Stimulated activated naive B cell treated with anti-CD40 and anti-IgM and Interleukin-4, amounts not matched to agents 10 μg/mL and 1 μg/mL and 100 μg/mL, for 72 hours (primary cell): ENCODE results near the gene DBN1.
A peak's percentile ranks its signal among the peaks of the same experiment; 100 is the strongest.

Source experiments
- ATAC-seq, 2 donors: fragments of 150-1000 bp; cut with Tn5 transposase; replicated peaks; 2 replicates each; pipeline ENCODE4 v1.10.0; 2021; ENCODE audit warnings: moderate library complexity in 1 of 2
- DNase-seq: peaks from one replicate; pipeline ENCODE4 v3.0.0; 2021
- H3K27ac Mint-ChIP-seq: one replicate; pipeline ENCODE4 v1.8.0; 2022; ENCODE audit warnings: mild to moderate bottlenecking, mixed read lengths
- H3K27me3 Mint-ChIP-seq, 2 donors: one replicate each; pipeline ENCODE4 v1.8.0; 2022; ENCODE audit warnings: mixed read lengths in 2 of 2
- H3K36me3 Mint-ChIP-seq, 2 donors: one replicate each; pipeline ENCODE4 v1.8.0; 2022; ENCODE audit warnings: mixed read lengths in 2 of 2, mild to moderate bottlenecking in 1 of 2
- H3K4me1 Mint-ChIP-seq, 2 donors: one replicate each; pipeline ENCODE4 v1.8.0; 2022; ENCODE audit warnings: mixed read lengths in 2 of 2, mild to moderate bottlenecking in 1 of 2
- H3K4me3 Mint-ChIP-seq, 2 donors: one replicate each; pipeline ENCODE4 v1.8.0; 2022; ENCODE audit warnings: mild to moderate bottlenecking in 2 of 2, mixed read lengths in 2 of 2, moderate library complexity in 1 of 2
- H3K9me3 Mint-ChIP-seq, 2 donors: one replicate each; pipeline ENCODE4 v1.8.0; 2022; ENCODE audit warnings: mixed read lengths in 2 of 2, mild to moderate bottlenecking in 1 of 2

The DBN1 gene

DNA sequence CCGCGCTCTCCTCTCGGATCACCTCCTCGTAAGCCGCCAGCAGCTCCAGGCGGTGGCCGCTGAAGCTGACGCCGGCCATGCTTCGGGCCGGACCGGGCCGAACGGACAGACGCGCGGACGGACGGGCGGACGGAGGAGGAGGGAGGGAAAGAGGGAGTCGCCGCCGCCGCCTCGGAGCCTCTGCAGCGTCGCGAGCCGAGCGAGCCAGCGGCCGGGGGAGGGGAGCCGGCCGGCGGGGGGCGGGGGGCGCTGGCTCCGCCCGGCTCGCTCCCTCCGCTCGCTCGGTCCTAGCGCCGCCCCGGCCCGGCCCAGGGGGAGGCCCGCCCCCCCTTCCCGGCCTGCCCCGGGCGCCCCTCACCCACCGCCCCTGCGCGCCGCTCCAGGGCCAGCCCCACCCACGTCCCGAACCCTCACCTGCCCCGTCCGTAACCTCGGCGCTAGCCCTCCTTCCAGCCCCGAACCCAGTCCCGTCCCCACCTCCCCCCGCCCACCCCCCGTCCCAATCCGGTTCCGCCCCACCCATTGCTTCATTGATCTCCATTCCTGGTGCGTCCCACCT, at the start of gene DBN1:
Gene DBN1, minus strand, starts transcription at position 192 of the 559 bp plus-strand sequence. Its CDS starts 113 bp downstream, at position 79.
- H3K36me3 Mint-ChIP-seq = no peaks in the 10 kb centered on the region
- peaks cover 8 to 11% of the 10 kb centered on the region in 2 donors for H3K27me3 Mint-ChIP-seq
- H3K27ac Mint-ChIP-seq = peak within 1 kb of the TSS; percentile 11
- peak within 1 kb of the TSS; percentile 77 to 79 for H3K4me3 Mint-ChIP-seq
- H3K4me1 Mint-ChIP-seq = peaks cover 27 to 39% of the 10 kb centered on the region in 2 donors
- DNase-seq (no peak), ATAC-seq (peak; percentile 30 to 46)
- no peaks in the 10 kb centered on the region for H3K9me3 Mint-ChIP-seq

DNA sequence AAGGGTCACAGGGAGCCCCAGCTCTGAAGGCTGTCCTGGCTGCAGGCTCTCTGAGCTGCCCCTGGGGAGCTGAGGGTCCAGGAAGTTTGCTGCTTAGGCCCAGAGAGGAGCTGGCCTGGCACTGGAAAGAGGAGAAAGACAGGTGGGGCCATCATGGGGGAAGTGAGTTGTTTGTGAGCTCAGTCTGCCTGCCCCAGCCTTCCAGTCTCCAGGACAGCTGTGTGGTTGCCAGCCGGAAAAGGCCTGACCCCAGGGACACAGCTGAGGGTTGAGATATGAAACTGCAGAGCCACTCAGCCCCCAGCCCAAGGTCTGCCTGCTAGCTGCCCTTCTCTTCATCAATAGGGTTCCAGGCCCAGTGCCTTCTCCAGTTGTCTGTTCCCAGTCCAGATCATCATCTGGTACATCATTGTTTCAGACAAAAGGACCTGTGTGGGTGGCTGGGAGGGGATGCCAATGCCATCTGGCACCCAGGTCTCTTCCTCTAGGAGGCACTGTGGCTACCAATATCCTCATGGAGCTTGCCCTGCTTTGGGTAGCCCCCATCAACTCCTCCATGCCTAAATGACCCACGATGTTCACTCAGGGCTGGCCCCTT, 47.6 kb upstream of the DBN1 start:
- DNase-seq (no peak), ATAC-seq (no peak)
- H3K36me3 Mint-ChIP-seq = peaks cover 30 to 46% of the 10 kb centered on the region in 2 donors
- H3K9me3 Mint-ChIP-seq = no peaks in the 10 kb centered on the region
- peak overlapping the region; percentile 48 for H3K27ac Mint-ChIP-seq
- H3K27me3 Mint-ChIP-seq = no peaks in the 10 kb centered on the region
- peaks cover 32 to 44% of the 10 kb centered on the region in 2 donors for H3K4me1 Mint-ChIP-seq
- peak overlapping the region in 1 of 2 donors; percentile 32 for H3K4me3 Mint-ChIP-seq

DNA sequence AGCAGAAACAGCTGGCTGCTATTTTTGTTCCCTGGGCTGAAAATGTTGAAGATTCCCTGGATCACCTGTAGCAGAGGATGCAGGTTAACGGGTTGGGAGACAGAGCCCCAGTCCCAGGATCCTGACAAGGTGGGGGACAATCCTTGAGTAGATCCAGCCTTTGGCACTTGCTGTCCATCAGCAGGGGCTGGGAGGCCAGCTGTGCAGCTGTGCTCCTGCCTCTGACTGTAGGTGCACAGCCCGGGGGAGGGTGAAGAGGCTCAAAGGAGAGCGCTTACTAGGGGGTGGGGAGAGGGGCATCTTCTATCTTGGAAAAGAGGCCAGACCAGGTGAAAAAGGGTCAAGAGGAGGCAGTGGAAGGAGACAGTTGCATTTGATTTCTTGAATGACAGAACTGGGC, 46.8 kb upstream of the DBN1 start:
- Mint-ChIP-seq H3K9me3 (no peaks in the 10 kb centered on the region), H3K27me3 (no peaks in the 10 kb centered on the region), H3K36me3 (peaks cover 30 to 47% of the 10 kb centered on the region in 2 donors), H3K4me3 (no peak overlapping the region), H3K4me1 (peaks cover 39 to 52% of the 10 kb centered on the region in 2 donors), H3K27ac (peak overlapping the region; percentile 48)
- ATAC-seq (no peak), DNase-seq (no peak)

- no peak overlapping the region for H3K4me3 Mint-ChIP-seq
Measured at GRCh38 chr5:177519463-177520235, 46.2 kb upstream of the DBN1 start.

GRCh38 chr5:177516601-177517568, 43.5 kb upstream of the DBN1 start, which contains the start of gene DDX41:
DDX41 (minus strand) TSS chr5:177516961; CDS start chr5:177516945, 16 bp downstream.
- DNase-seq (peak; percentile 93), ATAC-seq (peak; percentile 88 to 91)
- H3K9me3 Mint-ChIP-seq = no peaks in the 10 kb centered on the region
- peak within 1 kb of the TSS; percentile 87 to 89 for H3K4me3 Mint-ChIP-seq
- peaks cover 46 to 62% of the 10 kb centered on the region in 2 donors for H3K36me3 Mint-ChIP-seq
- peaks cover 53 to 75% of the 10 kb centered on the region in 2 donors for H3K4me1 Mint-ChIP-seq
- H3K27me3 Mint-ChIP-seq = no peaks in the 10 kb centered on the region
- peak within 1 kb of the TSS; percentile 90 for H3K27ac Mint-ChIP-seq

More at GRCh38 chr5:177519463-177520235, 46.2 kb upstream of the DBN1 start:
- H3K27ac Mint-ChIP-seq = peak overlapping the region; percentile 84
- DNase-seq (no peak), ATAC-seq (no peak)
- H3K27me3 Mint-ChIP-seq = no peaks in the 10 kb centered on the region
- H3K9me3 Mint-ChIP-seq = no peaks in the 10 kb centered on the region
- peaks cover 39 to 58% of the 10 kb centered on the region in 2 donors for H3K4me1 Mint-ChIP-seq
- peaks cover 30 to 48% of the 10 kb centered on the region in 2 donors for H3K36me3 Mint-ChIP-seq

- peaks cover 47 to 60% of the 10 kb centered on the region in 2 donors for H3K36me3 Mint-ChIP-seq
- no peak for DNase-seq
- H3K4me3 Mint-ChIP-seq = peak overlapping the region; percentile 87 to 89
- H3K9me3 Mint-ChIP-seq = no peaks in the 10 kb centered on the region
- peaks cover 53 to 74% of the 10 kb centered on the region in 2 donors for H3K4me1 Mint-ChIP-seq
- H3K27ac Mint-ChIP-seq = peak overlapping the region; percentile 42
- ATAC-seq = no peak
- no peaks in the 10 kb centered on the region for H3K27me3 Mint-ChIP-seq
Measured at GRCh38 chr5:177515580-177515979, 42.1 kb upstream of the DBN1 start.

DNA sequence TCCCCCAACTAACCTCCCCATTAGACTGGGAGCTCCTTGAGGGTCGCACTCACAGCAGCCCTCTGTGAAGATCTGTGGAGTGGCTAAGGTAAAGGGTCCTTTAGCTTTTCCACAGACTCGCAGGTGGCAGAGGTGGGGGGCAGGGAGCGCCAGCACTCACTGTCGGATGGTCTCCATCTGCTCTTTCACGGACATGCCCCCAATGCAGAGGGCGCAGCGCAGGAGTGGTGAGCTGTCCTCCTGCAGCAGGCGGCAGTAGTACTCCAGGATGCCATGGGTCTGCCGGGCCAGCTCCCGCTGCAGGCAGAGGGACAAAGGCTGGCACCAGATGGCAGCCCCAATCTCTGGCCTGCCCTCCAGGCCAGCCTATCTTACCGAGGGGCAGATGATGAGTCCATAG, 41.1 kb upstream of the DBN1 start:
- no peaks in the 10 kb centered on the region for H3K27me3 Mint-ChIP-seq
- H3K36me3 Mint-ChIP-seq = peaks cover 44 to 60% of the 10 kb centered on the region in 2 donors
- peaks cover 53 to 74% of the 10 kb centered on the region in 2 donors for H3K4me1 Mint-ChIP-seq
- no peaks in the 10 kb centered on the region for H3K9me3 Mint-ChIP-seq
- no peak overlapping the region for H3K27ac Mint-ChIP-seq
- DNase-seq = no peak
- no peak for ATAC-seq
- no peak overlapping the region for H3K4me3 Mint-ChIP-seq

- Mint-ChIP-seq H3K27me3 (no peaks in the 10 kb centered on the region), H3K4me3 (no peak overlapping the region), H3K27ac (no peak overlapping the region), H3K9me3 (no peaks in the 10 kb centered on the region), H3K36me3 (peaks cover 54 to 66% of the 10 kb centered on the region in 2 donors), H3K4me1 (peaks cover 59 to 78% of the 10 kb centered on the region in 2 donors)
- DNase-seq (no peak), ATAC-seq (no peak)
Measured at GRCh38 chr5:177513500-177513899, 40.1 kb upstream of the DBN1 start.

GRCh38 chr5:177512736-177513380, 39.4 kb upstream of the DBN1 start:
- no peak for DNase-seq
- H3K36me3 Mint-ChIP-seq = peaks cover 57 to 68% of the 10 kb centered on the region in 2 donors
- no peak for ATAC-seq
- no peak overlapping the region for H3K4me3 Mint-ChIP-seq
- no peak overlapping the region for H3K27ac Mint-ChIP-seq
- H3K27me3 Mint-ChIP-seq = no peaks in the 10 kb centered on the region
- H3K9me3 Mint-ChIP-seq = no peaks in the 10 kb centered on the region
- H3K4me1 Mint-ChIP-seq = peaks cover 60 to 84% of the 10 kb centered on the region in 2 donors

DNA sequence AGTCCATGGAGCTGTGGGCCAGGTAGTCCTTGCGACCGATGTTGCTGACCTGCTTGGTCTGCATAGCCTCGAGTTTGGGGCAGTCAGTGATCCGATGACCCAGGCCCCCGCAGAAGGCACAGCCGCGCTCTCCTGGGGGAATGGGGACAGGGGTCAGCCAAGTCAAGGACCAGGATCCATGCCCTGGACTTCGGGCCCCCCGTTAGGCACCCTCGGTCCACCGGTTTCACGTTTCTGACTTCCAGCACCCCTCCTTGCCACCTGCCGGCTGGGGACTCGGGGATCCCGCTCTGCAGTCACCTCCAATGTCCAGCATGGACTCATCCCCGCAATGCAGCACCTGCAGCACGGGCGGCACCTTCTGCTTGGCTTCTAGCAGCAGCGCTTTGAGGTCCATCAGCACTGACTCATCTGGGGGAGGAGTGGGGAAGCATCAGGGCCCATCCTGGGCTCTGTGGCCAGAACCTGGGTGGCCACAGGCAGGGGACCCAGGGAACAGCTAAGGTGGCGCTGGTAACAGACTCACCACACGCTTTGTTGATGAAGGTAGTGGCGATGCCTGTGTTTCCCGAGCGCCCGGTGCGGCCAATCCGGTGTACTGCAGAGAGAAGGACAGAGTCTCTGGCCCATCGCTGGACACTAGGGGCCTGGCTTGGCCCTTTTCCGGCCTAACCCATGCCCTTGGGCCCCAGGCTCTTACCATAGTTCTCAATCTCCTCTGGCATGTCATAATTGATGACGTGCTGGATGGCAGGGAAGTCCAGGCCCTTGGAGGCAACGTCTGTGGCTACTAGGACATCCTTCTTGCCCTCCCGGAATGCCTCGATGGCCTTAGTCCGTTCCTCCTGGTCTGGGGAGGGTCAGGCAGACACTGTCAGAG, 38.6 kb upstream of the DBN1 start:
- peaks cover 69 to 87% of the 10 kb centered on the region in 2 donors for H3K4me1 Mint-ChIP-seq
- peaks cover 65 to 76% of the 10 kb centered on the region in 2 donors for H3K36me3 Mint-ChIP-seq
- no peak overlapping the region for H3K4me3 Mint-ChIP-seq
- ATAC-seq (no peak), DNase-seq (no peak)
- no peaks in the 10 kb centered on the region for H3K9me3 Mint-ChIP-seq
- H3K27ac Mint-ChIP-seq = peak overlapping the region; percentile 97
- no peaks in the 10 kb centered on the region for H3K27me3 Mint-ChIP-seq

DNA sequence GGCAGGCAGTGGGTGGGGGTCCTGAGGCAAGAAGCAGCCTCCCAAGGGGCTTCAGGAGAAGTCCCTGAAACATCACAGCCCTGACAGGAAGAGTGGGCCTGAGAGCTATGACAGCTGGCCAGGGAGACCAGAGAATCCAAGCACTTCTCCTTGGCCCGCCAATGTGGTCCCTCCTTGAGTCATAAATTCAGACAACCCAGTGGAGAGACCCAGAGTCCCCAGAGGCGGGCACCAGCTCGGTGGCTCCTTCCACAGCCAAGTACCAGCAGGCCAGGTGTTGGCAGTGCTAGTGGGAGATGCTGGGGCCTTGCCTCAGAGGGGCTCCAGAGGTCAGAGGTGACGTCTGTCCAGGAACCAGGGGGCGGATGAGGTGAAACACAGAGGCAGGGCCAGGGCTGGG, 37.7 kb upstream of the DBN1 start:
- Mint-ChIP-seq H3K9me3 (no peaks in the 10 kb centered on the region), H3K27me3 (no peaks in the 10 kb centered on the region), H3K4me3 (peak overlapping the region; percentile 90 to 94), H3K36me3 (peaks cover 63 to 73% of the 10 kb centered on the region in 2 donors), H3K27ac (peak overlapping the region; percentile 97), H3K4me1 (peaks cover 64 to 83% of the 10 kb centered on the region in 2 donors)
- peak in 1 of 2 donors; percentile 9 for ATAC-seq
- no peak for DNase-seq

- peak overlapping the region; percentile 97 for H3K27ac Mint-ChIP-seq
- ATAC-seq (peak; percentile 50 to 56), DNase-seq (no peak)
- peaks cover 62 to 69% of the 10 kb centered on the region in 2 donors for H3K36me3 Mint-ChIP-seq
- H3K27me3 Mint-ChIP-seq = no peaks in the 10 kb centered on the region
- no peaks in the 10 kb centered on the region for H3K9me3 Mint-ChIP-seq
- H3K4me3 Mint-ChIP-seq = peak overlapping the region; percentile 90 to 94
- H3K4me1 Mint-ChIP-seq = peaks cover 59 to 77% of the 10 kb centered on the region in 2 donors
Measured at GRCh38 chr5:177510567-177511053, 37.2 kb upstream of the DBN1 start.
